ENCODE data around the gene RABGAP1.

Gene RABGAP1

DNA sequence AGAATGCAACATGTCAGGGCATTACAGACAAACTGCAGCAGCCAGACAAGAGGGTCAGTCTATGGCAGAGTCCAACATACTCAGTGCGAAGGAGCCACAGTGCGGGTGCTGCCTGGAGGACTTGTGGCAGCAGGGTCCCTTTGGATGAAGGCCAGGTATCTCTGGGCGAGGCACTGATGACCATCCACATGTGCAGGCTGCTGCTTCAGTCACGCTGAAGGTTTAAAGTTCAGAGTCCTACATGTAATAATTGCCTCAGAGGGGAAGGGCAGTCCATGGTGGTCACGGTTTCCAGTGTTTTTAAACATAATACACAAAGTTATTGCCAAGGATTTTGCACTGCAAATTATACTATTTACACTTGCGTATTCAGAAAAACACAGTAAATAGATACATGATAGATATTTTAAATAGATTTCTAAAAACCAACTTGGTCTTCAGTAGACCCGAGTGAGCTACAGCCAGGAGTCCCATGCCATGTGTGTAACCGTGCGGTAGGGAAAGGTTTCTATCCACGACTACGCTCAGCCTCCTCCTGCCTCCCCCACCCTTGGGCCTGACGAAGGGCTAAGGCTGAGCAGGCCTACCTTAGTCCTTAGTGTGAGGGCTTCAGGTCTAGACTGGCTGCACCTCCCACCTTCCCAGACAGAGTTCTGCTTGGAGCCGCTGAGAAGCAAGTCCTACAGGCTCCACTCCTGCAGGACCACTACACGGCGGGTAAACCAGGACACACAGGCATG is 168.9 kb downstream of the RABGAP1 start:
- no peak for DNase-seq (ENCODE audit: low read depth, low spot score)

DNA sequence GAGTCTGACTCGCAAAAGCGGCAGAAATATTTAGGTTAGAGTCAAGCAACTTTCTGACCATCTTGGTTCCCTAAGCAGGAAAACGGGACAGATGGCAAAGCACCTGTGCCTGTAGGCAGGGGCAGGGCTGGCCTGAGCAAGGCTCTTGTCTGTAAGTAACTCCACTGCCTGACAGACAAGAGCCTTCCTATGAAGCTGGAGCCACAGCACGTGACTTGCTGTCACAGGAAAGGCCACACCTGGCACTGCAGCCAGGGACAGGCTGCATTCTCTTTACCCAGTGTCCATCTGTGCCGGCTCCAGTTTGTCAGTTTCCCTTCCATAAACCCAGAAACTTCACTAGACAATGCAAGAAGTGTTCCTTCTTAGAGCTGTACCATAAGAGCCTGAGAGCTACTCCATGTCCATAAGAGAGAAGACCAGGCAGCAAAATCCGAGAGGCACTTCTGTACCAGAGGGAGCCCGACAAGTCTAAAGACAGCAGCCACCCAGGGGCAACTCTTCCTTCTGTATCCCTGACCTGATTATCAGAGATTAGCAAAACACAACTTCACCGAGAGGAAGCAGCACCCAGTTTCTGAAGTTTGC is 170.7 kb downstream of the RABGAP1 start:
- DNase-seq (ENCODE audit: low read depth, low spot score), result no peak

- no peak for DNase-seq (ENCODE audit: low read depth, low spot score)
Observed at GRCh38 chr9:123112015-123112975, 171.5 kb downstream of the RABGAP1 start.

DNA sequence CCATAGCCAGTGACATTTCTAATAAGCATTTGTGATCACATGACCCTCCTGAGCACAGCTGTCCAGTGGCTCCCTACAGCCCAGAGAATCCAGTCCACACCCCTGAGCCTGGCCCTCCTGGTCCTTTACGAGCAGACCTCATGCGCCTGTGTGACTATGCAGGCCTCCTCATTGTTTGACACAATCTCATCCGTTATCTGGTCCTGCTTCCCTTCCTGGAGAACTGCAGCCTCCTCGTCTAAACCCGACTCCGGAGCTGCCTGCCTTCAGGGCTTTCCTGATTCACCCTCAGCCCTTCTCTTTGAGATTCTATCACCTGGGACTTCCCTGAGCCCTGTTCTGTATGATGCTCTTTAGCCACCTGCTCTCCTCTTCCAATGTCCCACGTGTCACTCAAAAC is 172.4 kb downstream of the RABGAP1 start:
- no peak for DNase-seq (ENCODE audit: low read depth, low spot score)

DNA sequence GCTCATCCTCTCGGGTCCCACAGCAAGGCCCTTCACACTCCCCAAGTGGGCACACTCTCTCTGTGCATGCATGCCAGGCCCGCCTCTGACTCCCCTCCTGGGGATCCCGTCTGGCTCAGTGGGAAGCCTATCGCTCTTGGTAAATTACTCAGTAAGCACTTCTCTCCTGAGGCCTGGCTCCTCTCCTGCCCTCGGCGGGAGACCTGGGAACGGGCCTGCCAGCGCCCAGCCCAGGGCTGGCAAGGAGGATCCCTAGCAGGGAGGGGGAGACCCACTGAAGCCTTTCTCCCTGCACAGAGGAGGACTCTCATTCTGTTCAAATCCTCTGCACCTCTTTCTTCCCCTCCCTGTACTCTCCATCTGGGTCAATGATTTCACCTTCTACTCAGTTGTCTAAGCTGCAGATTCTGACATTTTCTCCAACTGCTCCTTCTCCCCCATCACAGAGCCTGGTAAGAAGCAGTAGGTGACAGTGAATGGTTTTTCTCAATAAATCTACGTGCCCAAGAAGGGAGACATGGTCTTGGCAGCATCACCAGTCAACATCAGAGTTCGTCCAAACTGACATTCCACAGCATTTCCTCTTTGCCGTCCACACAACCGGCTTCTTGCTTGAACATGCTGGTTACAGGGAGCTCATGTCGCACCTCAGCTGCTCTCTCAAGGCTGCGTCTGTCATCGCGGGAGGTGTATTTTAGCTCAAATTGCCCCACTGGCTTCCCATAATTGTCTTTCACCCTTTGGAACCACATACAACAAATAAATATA is 174.5 kb downstream of the RABGAP1 start:
- DNase-seq (ENCODE audit: low read depth, low spot score), result no peak

DNA sequence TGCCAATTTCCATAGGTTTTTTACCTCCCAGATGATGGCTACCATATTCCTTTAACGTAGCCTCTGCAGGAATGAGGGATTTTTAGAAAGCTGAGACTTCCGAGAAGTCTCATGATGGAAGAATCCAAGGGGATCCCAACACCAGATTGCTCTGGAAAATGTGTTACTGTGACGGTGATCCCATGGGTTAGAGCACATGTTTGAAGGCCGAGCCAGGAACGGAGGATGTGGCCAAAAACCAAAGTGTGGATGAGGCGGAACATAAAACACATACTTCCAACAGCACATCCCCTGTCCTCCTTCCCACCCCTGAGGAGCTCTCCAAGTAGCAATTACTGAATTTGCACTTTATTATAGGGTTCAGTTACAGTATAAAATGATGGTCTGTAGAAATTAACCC is 175.2 kb downstream of the RABGAP1 start:
- no peak for DNase-seq (ENCODE audit: low read depth, low spot score)

- peak; percentile 79 for DNase-seq (ENCODE audit: low read depth, low spot score)
Observed at GRCh38 chr9:123119566-123119965, 178.7 kb downstream of the RABGAP1 start.

DNA sequence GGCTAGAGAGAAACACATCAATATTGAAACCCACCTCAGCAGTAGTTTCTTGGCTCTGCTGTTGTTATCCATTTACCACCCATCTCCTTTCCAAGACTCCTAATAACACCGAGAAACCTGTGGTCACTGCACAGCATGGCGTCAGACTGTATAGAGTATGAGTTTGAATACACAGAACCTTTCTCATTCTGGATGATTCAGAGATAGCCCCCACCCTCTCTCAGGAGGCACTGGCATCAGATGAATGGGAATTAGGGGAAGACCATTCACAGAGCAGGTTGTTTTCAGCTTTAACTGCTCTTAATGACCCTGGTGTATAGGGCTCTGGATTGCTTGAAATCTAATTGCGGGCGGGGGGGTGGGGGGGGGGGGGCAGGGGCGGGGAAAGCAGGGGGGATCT is 179.3 kb downstream of the RABGAP1 start:
- peak; percentile 73 for DNase-seq (ENCODE audit: low read depth, low spot score)

DNA sequence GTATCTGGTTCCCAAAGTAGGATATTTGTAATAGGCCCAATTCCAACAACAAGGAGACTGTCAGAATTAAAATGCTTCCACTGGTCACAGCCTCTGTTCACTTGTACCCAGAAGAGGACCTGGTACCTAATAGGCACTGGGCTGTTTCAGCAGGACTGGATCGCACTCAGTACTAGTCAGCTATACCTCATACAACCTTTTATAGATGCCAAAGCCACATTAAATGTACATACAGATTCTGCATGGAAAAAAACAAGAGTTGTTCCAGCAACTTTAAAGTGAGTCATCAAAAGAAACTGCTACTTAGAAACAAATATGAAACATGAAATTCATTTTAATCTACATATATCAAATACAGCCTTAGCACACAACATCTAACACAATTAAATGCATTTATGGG is 180.1 kb downstream of the RABGAP1 start:
- no peak for DNase-seq (ENCODE audit: low read depth, low spot score)

- no peak for DNase-seq (ENCODE audit: low read depth, low spot score)
Observed at GRCh38 chr9:123121457-123121856, 180.6 kb downstream of the RABGAP1 start.

GRCh38 chr9:123127512-123128075 is 186.8 kb downstream of the RABGAP1 start:
- DNase-seq (ENCODE audit: low read depth, low spot score), result no peak

DNA sequence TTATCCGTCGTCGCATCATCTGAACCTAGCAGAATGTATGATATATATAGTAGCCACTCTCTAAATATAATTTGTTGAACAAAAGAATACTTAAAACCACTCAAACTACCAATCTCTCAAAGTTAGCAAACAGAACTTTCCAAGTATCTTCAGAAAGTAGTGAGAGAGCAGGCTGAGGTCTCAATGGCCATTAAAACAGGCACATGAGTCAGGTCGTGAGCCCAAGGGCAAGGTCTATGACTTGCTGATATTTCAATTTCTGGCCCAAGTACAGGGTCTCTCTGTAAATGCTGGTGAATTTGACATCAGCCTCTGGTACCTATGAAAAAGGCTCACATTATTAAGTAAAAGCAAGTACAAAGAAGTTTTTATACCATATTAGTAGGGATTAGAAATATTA is 187.8 kb downstream of the RABGAP1 start:
- DNase-seq (ENCODE audit: low read depth, low spot score), result no peak

GRCh38 chr9:123129423-123129822 is 188.6 kb downstream of the RABGAP1 start:
- DNase-seq (ENCODE audit: low read depth, low spot score), result no peak

- DNase-seq (ENCODE audit: low read depth, low spot score), result peak; percentile 84
Observed at GRCh38 chr9:123131258-123131657, 190.4 kb downstream of the RABGAP1 start.

GRCh38 chr9:123131993-123132392 is 191.2 kb downstream of the RABGAP1 start:
- DNase-seq (ENCODE audit: low read depth, low spot score), result no peak

GRCh38 chr9:123132696-123133095 is 191.9 kb downstream of the RABGAP1 start:
- no peak for DNase-seq (ENCODE audit: low read depth, low spot score)

- no peak for DNase-seq (ENCODE audit: low read depth, low spot score)
Observed at GRCh38 chr9:123135430-123135829, 194.6 kb downstream of the RABGAP1 start.

DNA sequence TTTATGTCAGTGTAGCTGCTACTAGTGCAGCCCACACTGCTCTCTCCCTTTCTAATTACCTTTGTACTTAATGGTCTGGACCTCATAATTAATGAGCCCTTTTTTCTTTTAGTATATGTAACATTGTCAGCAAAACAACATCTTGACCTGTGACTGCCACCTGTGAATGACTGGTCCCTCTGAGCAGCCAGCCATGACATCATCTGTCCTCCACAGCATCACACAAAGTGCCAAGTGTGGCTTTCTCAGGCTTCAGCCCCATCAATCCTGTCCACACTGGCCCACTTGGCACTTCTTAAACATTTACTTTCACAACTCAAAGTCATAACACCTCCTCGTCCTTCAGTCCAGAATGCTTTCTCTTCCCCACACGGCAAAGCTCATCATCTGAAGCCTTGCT is 197.3 kb downstream of the RABGAP1 start:
- DNase-seq (ENCODE audit: low read depth, low spot score), result peak; percentile 16

- DNase-seq (ENCODE audit: low read depth, low spot score), result no peak
Observed at GRCh38 chr9:123149067-123149466, 208.2 kb downstream of the RABGAP1 start.

DNA sequence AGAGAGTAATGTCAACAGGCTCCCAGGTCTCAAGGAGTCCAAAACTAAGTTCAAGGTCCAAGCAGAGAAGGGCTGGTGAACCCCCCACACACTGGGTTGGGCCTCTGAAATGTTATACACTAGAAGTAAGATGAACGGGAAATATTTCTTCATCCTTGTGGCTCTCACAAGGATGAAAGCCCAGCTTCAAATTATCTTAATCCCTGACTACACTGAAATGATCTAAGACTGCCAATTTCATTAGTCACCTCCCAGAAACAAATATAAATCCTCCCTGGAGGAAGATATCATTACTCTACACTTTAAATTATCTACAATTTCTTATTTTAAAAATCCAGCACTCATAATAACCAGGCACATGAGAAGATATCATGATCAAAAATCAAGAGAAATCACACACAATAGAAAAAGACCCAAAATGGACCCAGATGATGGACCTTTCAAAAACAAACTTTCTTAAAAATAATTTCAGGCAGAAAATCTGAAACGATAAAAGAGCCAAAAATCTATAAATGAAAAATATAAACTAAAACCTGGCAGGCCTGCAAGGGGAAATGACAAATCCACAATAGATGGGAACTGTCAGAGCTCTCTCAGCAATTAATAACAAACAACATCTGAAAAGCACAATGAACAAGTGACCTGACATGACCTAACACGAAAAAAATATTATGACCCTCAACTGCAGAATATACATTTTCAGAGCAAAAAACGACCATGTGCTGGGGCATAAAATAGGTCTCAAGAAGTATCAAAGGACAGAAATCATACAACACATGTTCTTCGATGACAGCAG is 210.1 kb downstream of the RABGAP1 start:
- peak; percentile 10 for DNase-seq (ENCODE audit: low read depth, low spot score)

All from astrocyte of the hippocampus (primary cell).